ENCODE measurements around the gene MFSD11.
"Not testable (repeated sequence)": the region's sequence is repeated elsewhere in the genome, so short reads cannot be mapped to it uniquely, and the experiment has no call there.

The MFSD11 gene

DNA sequence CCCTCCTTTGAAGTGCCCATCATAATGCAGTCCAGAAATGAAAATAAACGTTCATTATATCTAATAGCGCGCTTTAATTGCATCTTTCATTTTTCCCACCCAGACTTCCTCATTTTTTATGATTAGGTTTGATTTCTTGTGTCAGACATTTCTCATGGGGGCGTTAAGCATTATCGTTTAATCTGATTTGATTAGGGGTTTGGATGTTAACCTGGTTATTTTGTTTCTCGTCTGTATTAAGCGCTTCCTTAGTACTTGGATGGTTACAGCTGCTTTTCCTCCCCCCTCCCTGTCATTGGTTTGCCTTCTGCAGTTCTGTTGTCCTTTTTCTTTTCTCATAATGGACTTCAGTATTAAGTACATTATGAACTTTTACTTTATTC lies 540 bp downstream of the MFSD11 start:
- H3K4me3 ChIP-seq (ENCODE audit: low read length), result peak overlapping the region; percentile 91
- DNase-seq (ENCODE audit: low read depth), result no peak
- TF ChIP-seq, protein P1, sequence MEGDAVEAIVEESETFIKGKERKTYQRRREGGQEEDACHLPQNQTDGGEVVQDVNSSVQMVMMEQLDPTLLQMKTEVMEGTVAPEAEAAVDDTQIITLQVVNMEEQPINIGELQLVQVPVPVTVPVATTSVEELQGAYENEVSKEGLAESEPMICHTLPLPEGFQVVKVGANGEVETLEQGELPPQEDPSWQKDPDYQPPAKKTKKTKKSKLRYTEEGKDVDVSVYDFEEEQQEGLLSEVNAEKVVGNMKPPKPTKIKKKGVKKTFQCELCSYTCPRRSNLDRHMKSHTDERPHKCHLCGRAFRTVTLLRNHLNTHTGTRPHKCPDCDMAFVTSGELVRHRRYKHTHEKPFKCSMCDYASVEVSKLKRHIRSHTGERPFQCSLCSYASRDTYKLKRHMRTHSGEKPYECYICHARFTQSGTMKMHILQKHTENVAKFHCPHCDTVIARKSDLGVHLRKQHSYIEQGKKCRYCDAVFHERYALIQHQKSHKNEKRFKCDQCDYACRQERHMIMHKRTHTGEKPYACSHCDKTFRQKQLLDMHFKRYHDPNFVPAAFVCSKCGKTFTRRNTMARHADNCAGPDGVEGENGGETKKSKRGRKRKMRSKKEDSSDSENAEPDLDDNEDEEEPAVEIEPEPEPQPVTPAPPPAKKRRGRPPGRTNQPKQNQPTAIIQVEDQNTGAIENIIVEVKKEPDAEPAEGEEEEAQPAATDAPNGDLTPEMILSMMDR (conservative IDR thresholded peaks at IDR 0.05; ENCODE audit: low read length), result no peak

DNA sequence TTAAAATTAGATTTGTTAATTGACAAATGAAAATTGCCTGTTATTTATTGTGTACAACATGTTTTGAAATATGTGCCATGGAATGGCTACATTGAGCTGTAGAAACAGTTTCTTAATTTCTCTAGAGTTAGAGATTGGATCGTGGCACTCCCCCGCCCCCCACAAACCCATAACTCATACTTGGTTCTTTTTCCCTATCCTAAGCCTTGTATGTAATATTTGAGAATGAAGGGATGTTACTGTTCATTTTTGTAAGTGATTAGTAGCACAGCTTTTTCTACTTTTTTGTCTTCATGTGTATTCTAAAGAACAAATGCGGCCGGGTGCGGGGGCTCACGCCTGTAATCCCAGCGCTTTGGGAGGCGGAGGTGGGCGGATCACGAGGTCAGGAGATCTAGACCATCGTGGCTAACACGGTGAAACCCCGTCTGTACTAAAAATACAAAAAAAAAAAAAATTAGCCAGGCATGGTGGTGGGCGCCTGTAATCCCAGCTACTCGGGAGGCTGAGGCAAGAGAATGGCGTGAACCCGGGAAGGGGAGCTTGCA lies 1.7 kb downstream of the MFSD11 start:
- not testable (repeated sequence) for DNase-seq (ENCODE audit: low read depth); H3K4me3 ChIP-seq (ENCODE audit: low read length)

DNA sequence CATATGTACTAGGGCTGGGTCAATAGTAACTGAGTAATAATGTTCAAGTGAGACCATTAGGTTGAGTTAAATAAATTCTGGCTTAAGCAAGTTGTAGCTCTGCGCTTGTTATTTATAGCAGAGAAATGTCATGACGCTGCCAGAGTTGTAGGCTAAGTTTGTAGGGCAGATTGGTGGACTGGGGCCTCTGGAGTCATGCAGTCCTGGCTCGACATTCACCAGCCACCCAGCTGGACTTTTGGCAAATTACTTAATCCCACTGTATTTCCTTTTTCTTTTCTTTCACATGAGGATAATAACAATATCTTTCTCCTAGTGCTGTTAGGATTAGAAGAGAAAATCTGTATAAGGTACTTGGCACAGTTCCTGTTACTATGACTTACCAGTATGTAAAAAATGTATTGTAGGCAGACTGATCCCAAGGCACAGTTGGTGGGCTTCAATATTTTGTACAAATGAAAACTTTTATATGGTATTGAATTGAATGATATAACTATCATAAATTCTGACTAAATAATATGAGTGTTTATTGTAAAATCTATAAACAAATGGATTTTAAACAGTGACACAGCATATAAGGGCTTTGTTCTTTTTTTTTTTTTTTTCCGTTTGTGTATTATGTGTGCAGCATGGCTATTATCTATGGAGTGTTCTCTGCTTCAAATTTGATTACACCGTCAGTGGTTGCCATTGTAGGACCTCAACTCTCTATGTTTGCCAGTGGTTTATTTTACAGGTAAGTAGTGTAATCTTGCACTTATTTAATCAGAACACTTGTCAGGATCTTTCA lies 2.6 kb downstream of the MFSD11 start:
- TF ChIP-seq, protein P1 (conservative IDR thresholded peaks at IDR 0.05; ENCODE audit: low read length), result no peak
- DNase-seq (ENCODE audit: low read depth), result no peak
- no peak overlapping the region for H3K4me3 ChIP-seq (ENCODE audit: low read length)

DNA sequence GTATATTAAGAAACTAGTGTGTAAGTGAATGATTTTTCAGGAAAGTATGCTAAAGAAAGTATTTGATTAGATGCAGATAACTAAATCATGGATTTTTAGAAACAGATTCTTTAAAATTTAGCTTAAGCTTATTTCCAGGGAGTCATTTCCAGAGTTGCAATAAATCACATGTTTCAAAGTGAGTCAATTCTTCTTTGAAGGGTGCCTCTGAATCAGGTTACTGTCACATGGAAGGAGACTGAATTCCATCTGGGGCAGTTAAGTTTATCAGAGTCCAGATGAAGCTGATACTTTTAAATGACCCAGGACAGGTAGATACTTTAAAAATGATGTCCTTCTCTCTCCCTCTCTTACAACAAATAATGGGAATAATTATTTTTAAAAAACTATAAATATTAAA lies 5.0 kb downstream of the MFSD11 start:
- no peak overlapping the region for H3K4me3 ChIP-seq (ENCODE audit: low read length)
- no peak for DNase-seq (ENCODE audit: low read depth)
- TF ChIP-seq, protein P1 (conservative IDR thresholded peaks at IDR 0.05; ENCODE audit: low read length), result no peak

DNA sequence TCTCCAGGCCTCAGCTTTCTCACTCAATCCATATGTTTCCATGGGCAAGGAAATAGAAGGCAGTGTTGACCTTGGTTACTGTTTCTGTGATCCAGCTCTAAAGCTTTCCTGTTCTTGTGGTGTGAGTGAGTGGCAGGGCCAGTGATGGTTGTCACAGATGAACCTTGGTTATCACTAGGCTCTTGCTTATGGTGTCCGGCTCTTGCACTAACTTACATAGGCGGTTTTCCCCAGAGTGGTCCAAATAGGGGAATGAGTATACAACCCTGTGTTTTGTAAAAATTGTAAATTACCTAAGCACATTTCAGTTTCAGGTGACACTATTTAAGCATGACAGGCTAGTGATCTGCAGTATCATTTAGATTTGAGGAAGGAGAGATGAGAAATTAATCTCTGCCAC lies 6.8 kb downstream of the MFSD11 start:
- H3K4me3 ChIP-seq (ENCODE audit: low read length), result no peak overlapping the region
- DNase-seq (ENCODE audit: low read depth), result no peak
- TF ChIP-seq, protein P1 (conservative IDR thresholded peaks at IDR 0.05; ENCODE audit: low read length), result no peak

DNA sequence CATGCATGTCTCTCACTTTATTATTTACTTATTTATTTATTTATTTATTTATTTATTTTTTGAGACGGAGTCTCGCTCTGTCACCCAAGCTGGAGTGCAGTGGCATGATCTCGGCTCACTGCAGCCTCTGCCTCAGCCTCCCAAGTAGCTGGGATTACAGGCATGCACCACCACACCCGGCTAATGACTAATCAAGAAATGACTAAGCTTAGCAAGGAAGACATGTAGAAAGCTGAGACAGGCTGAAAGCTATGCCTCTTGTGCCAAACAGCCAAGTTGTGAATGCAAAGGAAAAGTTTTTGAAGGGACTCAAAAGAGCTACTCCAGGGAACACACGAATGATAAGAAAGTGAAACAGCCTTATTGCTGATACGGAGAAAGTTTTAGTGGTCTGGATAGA lies 7.9 kb downstream of the MFSD11 start:
- H3K4me3 ChIP-seq (ENCODE audit: low read length); DNase-seq (ENCODE audit: low read depth): not testable (repeated sequence)

DNA sequence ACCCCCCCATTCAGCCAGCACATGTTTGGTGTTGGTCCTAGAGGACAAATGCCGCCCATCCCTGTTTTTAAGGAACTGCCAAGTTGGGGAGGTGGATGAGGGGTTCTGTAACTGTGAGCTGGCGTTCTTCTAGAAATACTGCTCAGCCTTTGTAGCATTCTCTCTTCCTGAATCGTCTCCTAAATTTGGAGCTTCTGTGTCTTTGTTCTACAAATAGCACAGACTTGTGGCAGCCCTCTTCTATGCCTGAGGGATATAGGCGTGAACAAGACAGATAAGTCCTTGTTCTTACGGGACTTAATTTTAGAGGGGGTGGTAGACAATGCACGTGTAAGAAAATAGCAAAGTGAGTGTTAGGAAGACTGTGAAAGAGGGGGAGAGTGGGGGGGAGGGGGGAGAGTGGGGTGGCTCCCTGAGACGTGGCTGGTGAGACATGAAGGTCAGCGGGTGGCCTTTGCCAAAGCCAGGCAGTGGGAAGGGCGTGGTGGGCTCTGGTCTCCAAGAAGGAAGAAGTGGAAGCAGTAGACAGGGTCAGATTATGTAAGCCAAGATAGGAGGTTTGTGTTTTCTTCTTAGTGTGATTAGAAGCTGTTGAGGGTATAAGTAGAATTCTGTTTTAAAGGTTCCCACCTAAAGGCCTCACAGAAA lies 9.9 kb downstream of the MFSD11 start:
- DNase-seq (ENCODE audit: low read depth), result no peak
- H3K4me3 ChIP-seq (ENCODE audit: low read length), result no peak overlapping the region

More for the DNA sequence above, 9.9 kb downstream of the MFSD11 start:
- TF ChIP-seq, protein P1 (conservative IDR thresholded peaks at IDR 0.05; ENCODE audit: low read length), result no peak
